K562 (cell line): ENCODE data around the gene SERPINE1. TPM values are rescaled to one million over a fixed set of nuclear protein-coding genes. Genes with fewer than 3 reads are reported as not detected.

ENCODE experiments used
- ARHGAP35 ChIP-seq: fragments of 450-650 bp; IDR thresholded peaks from 2 replicates; pipeline ENCODE4 v1.6.1; 2018; ENCODE audit not compliant: partially characterized antibody
- CREB1 ChIP-seq, 2 experiments: sonication (generic) in 1 of 2; formaldehyde crosslinking in 1 of 2; IDR thresholded peaks; 2 replicates each; pipeline versions ENCODE4 v1.6.1 to v1.8.0; 2012 to 2022; ENCODE audit warnings: inconsistent platforms in 1 of 2, mild to moderate bottlenecking in 1 of 2, missing genetic modification reagents in 1 of 2, moderate library complexity in 1 of 2
- DDX20 ChIP-seq: fragments of 450-650 bp; IDR thresholded peaks from 2 replicates; pipeline ENCODE4 v1.6.1; 2016; ENCODE audit warnings: missing genetic modification characterization, low read depth, mild to moderate bottlenecking, missing compliant biosample characterization, moderate library complexity
- DMBX1 ChIP-seq: fragments of 250-450 bp; sonication (Bioruptor Pico); IDR thresholded peaks from 2 replicates; pipeline ENCODE4 v1.8.0; 2022; ENCODE audit warnings: inconsistent platforms, mild to moderate bottlenecking, moderate library complexity, borderline replicate concordance
- EP400 ChIP-seq: fragments of 450-650 bp; IDR thresholded peaks from 2 replicates; pipeline ENCODE4 v1.6.1; 2017; ENCODE audit warnings: antibody characterized with exemption, mild to moderate bottlenecking, moderate library complexity
- EZH2 ChIP-seq: IDR thresholded peaks from 2 replicates; pipeline ENCODE4 v1.6.1; 2012; ENCODE audit warnings: low read depth, mild to moderate bottlenecking, inconsistent platforms, low read length, borderline replicate concordance
- HMGN3 ChIP-seq: IDR thresholded peaks from 2 replicates; pipeline ENCODE4 v1.6.1; 2011; ENCODE audit warnings: borderline replicate concordance, low read depth, mild to moderate bottlenecking, mixed read lengths, low read length; ENCODE audit not compliant: insufficient read length; ENCODE audit errors: extremely low read depth
- HNRNPL ChIP-seq: fragments of 200-400 bp; formaldehyde crosslinking; IDR thresholded peaks from 2 replicates; pipeline ENCODE4 v1.6.1; 2017; ENCODE audit warnings: low read depth, mild to moderate bottlenecking, low read length
- JUNB ChIP-seq: fragments of 450-650 bp; formaldehyde crosslinking; conservative IDR thresholded peaks from 2 replicates; pipeline ENCODE4 v1.4.0; 2020; ENCODE audit warnings: mild to moderate bottlenecking
- KDM5B ChIP-seq: fragments of 200-600 bp; sonication (generic); IDR thresholded peaks from 2 replicates; pipeline ENCODE4 v1.6.1; 2012; ENCODE audit warnings: low read depth, mild to moderate bottlenecking, moderate library complexity, low read length, control low read depth, inconsistent platforms; ENCODE audit not compliant: insufficient replicate concordance
- L3MBTL2 ChIP-seq: fragments of 450-650 bp; IDR thresholded peaks from 2 replicates; pipeline ENCODE4 v1.6.1; 2016; ENCODE audit warnings: mild to moderate bottlenecking, moderate library complexity
- NCOA1 ChIP-seq: fragments of 450-650 bp; IDR thresholded peaks from 2 replicates; pipeline ENCODE4 v1.6.1; 2016; ENCODE audit warnings: low read depth
- NELFE ChIP-seq: IDR thresholded peaks from 2 replicates; pipeline ENCODE4 v1.6.1; 2011; ENCODE audit warnings: mild to moderate bottlenecking; ENCODE audit not compliant: insufficient read depth, insufficient read length
- NFE2L1 ChIP-seq: fragments of 450-650 bp; IDR thresholded peaks from 2 replicates; pipeline ENCODE4 v1.6.1; 2016; ENCODE audit warnings: missing genetic modification characterization, low read depth, mild to moderate bottlenecking, missing compliant biosample characterization, moderate library complexity, borderline replicate concordance
- NR2C1 ChIP-seq, 2 experiments: fragments of 450-650 bp; IDR thresholded peaks; 2 replicates each; pipeline ENCODE4 v1.6.1; 2017; ENCODE audit warnings: mild to moderate bottlenecking in 2 of 2, antibody characterized with exemption in 1 of 2, inconsistent platforms in 1 of 2, missing compliant biosample characterization in 1 of 2, missing genetic modification characterization in 1 of 2
- PTTG1 ChIP-seq: fragments of 450-650 bp; IDR thresholded peaks from 2 replicates; pipeline ENCODE4 v1.6.1; 2016; ENCODE audit warnings: low read depth, mild to moderate bottlenecking, missing genetic modification characterization, missing compliant biosample characterization
- RCOR1 ChIP-seq, 2 experiments: IDR thresholded peaks; 2 replicates each; pipeline ENCODE4 v1.6.1; 2012; ENCODE audit warnings: low read depth in 2 of 2, low read length in 2 of 2, borderline replicate concordance in 1 of 2, improper control_type of control experiment in 1 of 2
- RFX5 ChIP-seq: IDR thresholded peaks from 2 replicates; pipeline ENCODE4 v1.6.1; 2011; ENCODE audit warnings: low read depth, mild to moderate bottlenecking, improper control_type of control experiment, low read length
- SMAD1 ChIP-seq: fragments of 150-350 bp; IDR thresholded peaks from 2 replicates; pipeline ENCODE4 v1.6.1; 2014; ENCODE audit warnings: low read length, low read depth; ENCODE audit not compliant: partially characterized antibody
- XRCC3 ChIP-seq: fragments of 450-650 bp; IDR thresholded peaks from 2 replicates; pipeline ENCODE4 v1.6.1; 2017; ENCODE audit warnings: mild to moderate bottlenecking, moderate library complexity
- polyA plus RNA-seq, 8 experiments: library from polyadenylated mRNA; depleted of rRNA in 4 of 8; stranded (reverse) in 5 of 8; unstranded in 3 of 8; fragments of >200 nt; fragmentation: Nextera tagmentation in 2 of 8; fragmentation: Illumina TruSeq in 1 of 8; extraction: Ambion mirVana in 2 of 8; extraction: Trizol in 1 of 8; gene quantifications; 2 replicates each; pipeline versions ENCODE4 v1.2.1 to v1.2.3, GENCODE V29; 2011 to 2014; ENCODE audit warnings: inconsistent platforms in 1 of 8, missing spikeins in 1 of 8
- total RNA-seq, 7 experiments: library from RNA; depleted of rRNA in 6 of 7; stranded (reverse); fragments of >200 nt in 6 of 7; fragmentation: Illumina TruSeq in 2 of 7; extraction: Trizol in 2 of 7; gene quantifications; 2 replicates each; pipeline versions ENCODE4 v1.2.1 to v1.2.3, GENCODE V29; 2011 to 2021; ENCODE audit warnings: low replicate concordance in 1 of 7
- TF ChIP-seq, protein P1 (sequence below): conservative IDR thresholded peaks from 2 replicates; pipeline ENCODE4 v1.6.1; 2011; ENCODE audit warnings: low read depth, mild to moderate bottlenecking, low read length; ENCODE audit not compliant: control insufficient read depth
- TF ChIP-seq, protein P2 (sequence below): fragments of 250-450 bp; sonication (Bioruptor Pico); IDR thresholded peaks from 2 replicates; pipeline ENCODE4 v1.8.0; 2021; ENCODE audit warnings: borderline replicate concordance, mild to moderate bottlenecking, moderate library complexity; ENCODE audit not compliant: poor library complexity, severe bottlenecking
- TF ChIP-seq, protein P3 (sequence below): fragments of 250-450 bp; sonication (Bioruptor Pico); IDR thresholded peaks from 2 replicates; pipeline ENCODE4 v1.5.0; 2021

The SERPINE1 gene
- total and polyA plus RNA-seq, 9 of the 15 experiments (the other 6 are each of a cell fraction or from before 2014, with no cell fraction given) = 0.22 to 4.8 (median 0.91) TPM

DNA sequence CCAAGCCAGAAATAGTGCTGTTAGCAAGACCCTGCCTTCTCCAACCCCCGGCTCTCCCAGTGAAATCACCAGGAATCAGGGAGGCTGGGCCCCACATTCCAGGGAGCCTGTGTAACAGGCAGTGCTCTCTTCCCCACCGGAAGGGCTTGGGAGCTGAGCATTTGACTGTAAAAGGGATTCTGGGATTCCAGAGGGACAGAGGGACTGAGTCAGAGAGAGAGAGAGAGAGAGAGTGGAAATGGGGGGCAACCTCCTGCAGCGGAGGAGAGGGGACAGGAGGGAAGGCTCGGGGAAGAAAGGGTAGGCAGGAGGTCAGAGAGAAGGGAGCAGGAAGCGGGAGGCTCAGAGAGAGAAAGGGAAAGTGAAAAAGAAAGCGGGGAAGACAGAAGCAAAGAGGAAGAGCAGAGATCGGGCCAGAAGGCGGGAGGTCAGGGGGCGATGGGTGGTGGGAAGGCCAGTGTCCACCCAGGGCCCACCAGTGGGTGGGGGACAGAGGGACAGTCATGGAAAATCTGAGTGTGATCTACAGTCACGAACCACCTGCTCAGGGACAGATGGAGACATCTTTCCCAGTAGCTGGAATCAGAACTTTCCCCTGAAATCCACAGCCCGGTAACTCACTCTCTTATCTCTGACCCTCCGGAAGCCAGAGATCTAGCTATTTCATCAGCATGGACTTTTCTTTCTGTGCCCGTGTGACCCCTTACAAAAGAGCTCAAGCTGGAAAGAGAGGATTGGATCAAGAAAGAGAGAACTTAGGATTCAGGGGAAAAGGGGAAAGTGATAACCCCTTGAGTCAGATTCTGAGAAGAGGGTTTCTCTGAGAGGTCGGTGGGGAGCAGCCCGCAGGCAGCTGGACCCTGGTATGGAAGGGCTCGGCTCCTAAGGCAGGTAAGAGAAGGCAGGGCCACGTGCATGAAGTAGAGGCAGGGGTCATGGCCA lies 4.6 kb upstream of the SERPINE1 start (continued):
- TF ChIP-seq HMGN3 (no peak), PTTG1 (no peak), JUNB (CRISPR knock-in tag) (no peak), L3MBTL2 (peak; percentile 71), SMAD1 (no peak), ARHGAP35 (peak; percentile 25), NCOA1 (no peak), EP400 (peak; percentile 44; the same call in 1 of the 2 replicates), NR2C1 (IDR thresholded peaks at IDR 0.05) (peak; percentile 11; the same call in 1 of the 2 replicates), NR2C1 (tag; IDR thresholded peaks at IDR 0.05) (peak; percentile 65), CREB1 (IDR thresholded peaks at IDR 0.05) (no peak), CREB1 (CRISPR knock-in tag; IDR thresholded peaks at IDR 0.05) (no peak), RFX5 (no peak), HNRNPL (no peak), DDX20 (peak; percentile 58; the same call in 1 of the 2 replicates), NFE2L1 (no peak), KDM5B (peak; percentile 14), DMBX1 (CRISPR knock-in tag) (no peak), EZH2 (no peak), XRCC3 (no peak), NELFE (no peak), RCOR1 (IDR thresholded peaks at IDR 0.05; ENCODE audit: borderline replicate concordance in 1 of 2, low read depth in 2 of 2, low read length in 2 of 2) (peak in 1 of 2 experiments; percentile 87; a peak in 2 of 4 replicates)
- TF ChIP-seq, protein P1, sequence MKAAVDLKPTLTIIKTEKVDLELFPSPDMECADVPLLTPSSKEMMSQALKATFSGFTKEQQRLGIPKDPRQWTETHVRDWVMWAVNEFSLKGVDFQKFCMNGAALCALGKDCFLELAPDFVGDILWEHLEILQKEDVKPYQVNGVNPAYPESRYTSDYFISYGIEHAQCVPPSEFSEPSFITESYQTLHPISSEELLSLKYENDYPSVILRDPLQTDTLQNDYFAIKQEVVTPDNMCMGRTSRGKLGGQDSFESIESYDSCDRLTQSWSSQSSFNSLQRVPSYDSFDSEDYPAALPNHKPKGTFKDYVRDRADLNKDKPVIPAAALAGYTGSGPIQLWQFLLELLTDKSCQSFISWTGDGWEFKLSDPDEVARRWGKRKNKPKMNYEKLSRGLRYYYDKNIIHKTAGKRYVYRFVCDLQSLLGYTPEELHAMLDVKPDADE = no peak
- TF ChIP-seq, protein P2, sequence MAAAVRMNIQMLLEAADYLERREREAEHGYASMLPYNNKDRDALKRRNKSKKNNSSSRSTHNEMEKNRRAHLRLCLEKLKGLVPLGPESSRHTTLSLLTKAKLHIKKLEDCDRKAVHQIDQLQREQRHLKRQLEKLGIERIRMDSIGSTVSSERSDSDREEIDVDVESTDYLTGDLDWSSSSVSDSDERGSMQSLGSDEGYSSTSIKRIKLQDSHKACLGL (CRISPR knock-in tag) = no peak
- TF ChIP-seq, protein P3, sequence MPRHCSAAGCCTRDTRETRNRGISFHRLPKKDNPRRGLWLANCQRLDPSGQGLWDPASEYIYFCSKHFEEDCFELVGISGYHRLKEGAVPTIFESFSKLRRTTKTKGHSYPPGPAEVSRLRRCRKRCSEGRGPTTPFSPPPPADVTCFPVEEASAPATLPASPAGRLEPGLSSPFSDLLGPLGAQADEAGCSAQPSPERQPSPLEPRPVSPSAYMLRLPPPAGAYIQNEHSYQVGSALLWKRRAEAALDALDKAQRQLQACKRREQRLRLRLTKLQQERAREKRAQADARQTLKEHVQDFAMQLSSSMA = no peak
